H1 (cell line): Measurements from ENCODE around the gene TOR1B. TPM values are rescaled to one million over a fixed set of nuclear protein-coding genes. Genes with fewer than 3 reads are reported as not detected.
A peak's percentile ranks its signal among the peaks of the same experiment; 100 is the strongest.

ENCODE experiments used
- CTCF ChIA-PET: fragments of 300-600 bp; sonication (Branson Sonifier 250); formaldehyde crosslinking; loops from one replicate; lab custom pipeline; 2021; ENCODE audit not compliant: partially characterized antibody; lab: Charles Lee
- POLR2A ChIA-PET: fragments of 300-600 bp; sonication (Branson Sonifier 250); formaldehyde crosslinking; loops from one replicate; lab custom pipeline; 2021; ENCODE audit warnings: inconsistent platforms; ENCODE audit not compliant: partially characterized antibody; lab: Charles Lee
- DNase-seq, 2 experiments: peaks; one replicate each; pipeline versions ENCODE4 v3.0.0 to v3.0.0-alpha.2; 2010 to 2022; ENCODE audit warnings: low spot score in 2 of 2, low read depth in 1 of 2, mixed read lengths in 1 of 2
- FAIRE-seq: peaks from 2 replicates; lab custom pipeline; 2011; peaks lifted over from hg19 to GRCh38; lab: Jason Lieb, UNC
- H2AFZ ChIP-seq: 2 replicates; pipeline ENCODE4 v1.8.1; 2012; ENCODE audit warnings: low read length, inconsistent platforms
- H2AK5ac ChIP-seq: 2 replicates; pipeline ENCODE4 v1.6.1; 2013; ENCODE audit warnings: low read depth, low read length
- H2BK120ac ChIP-seq: replicated peaks from 2 replicates; pipeline ENCODE3; 2013; ENCODE audit warnings: low read depth, low read length, inconsistent platforms
- H2BK12ac ChIP-seq: 2 replicates; pipeline ENCODE4 v1.6.1; 2013; ENCODE audit warnings: low read depth, low read length
- H2BK15ac ChIP-seq: 2 replicates; pipeline ENCODE4 v1.6.1; 2013; ENCODE audit warnings: low read length
- H2BK20ac ChIP-seq: 2 replicates; pipeline ENCODE4 v1.6.1; 2013; ENCODE audit warnings: low read length
- H2BK5ac ChIP-seq: 2 replicates; pipeline ENCODE4 v1.6.1; 2013; ENCODE audit warnings: low read depth, low read length
- H3K14ac ChIP-seq: 2 replicates; pipeline ENCODE4 v1.6.1; 2013; ENCODE audit warnings: inconsistent platforms; ENCODE audit not compliant: insufficient read length
- H3K18ac ChIP-seq: 2 replicates; pipeline ENCODE4 v1.6.1; 2013; ENCODE audit warnings: low read length; ENCODE audit errors: extremely low read depth
- H3K23ac ChIP-seq: 2 replicates; pipeline ENCODE4 v1.6.1; 2013; ENCODE audit warnings: inconsistent platforms; ENCODE audit not compliant: insufficient read length
- H3K23me2 ChIP-seq: 2 replicates; pipeline ENCODE4 v1.6.1; 2013; ENCODE audit warnings: low read depth, low read length
- H3K27ac ChIP-seq: 2 replicates; pipeline ENCODE4 v1.6.1; 2011; ENCODE audit warnings: low read depth, low read length, inconsistent platforms
- H3K27me3 ChIP-seq, 4 experiments: replicated peaks in 1 of 4; 1 replicate in 1 of 4; 2 replicates in 3 of 4; pipeline versions ENCODE4 v1.6.1 to v1.8.1; 2011 to 2013; ENCODE audit warnings: low read length in 3 of 4, mild to moderate bottlenecking in 3 of 4, inconsistent platforms in 2 of 4, mixed read lengths in 2 of 4, moderate library complexity in 1 of 4; ENCODE audit not compliant: control insufficient read depth in 3 of 4, insufficient read depth in 3 of 4; ENCODE audit errors: extremely low read depth in 1 of 4
- H3K36me3 ChIP-seq, 4 experiments: 2 replicates each; pipeline versions ENCODE4 v1.6.1 to v1.8.1; 2011 to 2013; ENCODE audit warnings: mild to moderate bottlenecking in 4 of 4, low read length in 3 of 4, moderate library complexity in 2 of 4, control low read depth in 1 of 4, inconsistent platforms in 1 of 4; ENCODE audit not compliant: insufficient read depth in 4 of 4, control insufficient read depth in 2 of 4
- H3K4ac ChIP-seq: replicated peaks from 2 replicates; pipeline ENCODE3; 2013; ENCODE audit warnings: low read length, low read depth, mixed read lengths, inconsistent platforms; ENCODE audit not compliant: insufficient read length
- H3K4me1 ChIP-seq, 4 experiments: replicated peaks in 1 of 4; 1 replicate in 1 of 4; 2 replicates in 3 of 4; pipeline versions ENCODE4 v1.6.1 to v1.8.1; 2011 to 2013; ENCODE audit warnings: low read length in 3 of 4, inconsistent platforms in 2 of 4, mixed read lengths in 1 of 4; ENCODE audit not compliant: insufficient read depth in 4 of 4, control insufficient read depth in 3 of 4
- H3K4me2 ChIP-seq, 2 experiments: 2 replicates each; pipeline versions ENCODE4 v1.6.1 to v1.8.1; 2011 to 2013; ENCODE audit warnings: low read depth in 2 of 2, low read length in 2 of 2, control low read depth in 1 of 2, inconsistent platforms in 1 of 2, mild to moderate bottlenecking in 1 of 2; ENCODE audit not compliant: insufficient read depth in 1 of 2
- H3K4me3 ChIP-seq, 4 experiments: fragments of 200-600, 300-600 bp in 1 of 4; sonication (generic), shearing (Covaris generic), sonication (Bioruptor Twin) in 1 of 4; 2 replicates each; pipeline versions ENCODE4 v1.5.1 to v1.8.1; 2011 to 2016; ENCODE audit warnings: low read length in 4 of 4, low read depth in 3 of 4, control low read depth in 2 of 4, inconsistent platforms in 2 of 4, mild to moderate bottlenecking in 2 of 4, mixed read lengths in 1 of 4, moderate library complexity in 1 of 4; ENCODE audit not compliant: insufficient read depth in 2 of 4; ENCODE audit errors: extremely low read depth in 1 of 4
- H3K56ac ChIP-seq: replicated peaks from 2 replicates; pipeline ENCODE3; 2013; ENCODE audit warnings: low read depth, mild to moderate bottlenecking, mixed read lengths, low read length, inconsistent platforms; ENCODE audit not compliant: insufficient read length
- H3K79me1 ChIP-seq: 2 replicates; pipeline ENCODE4 v1.6.1; 2013; ENCODE audit warnings: low read depth, low read length, control low read depth
- H3K79me2 ChIP-seq, 2 experiments: 2 replicates each; pipeline versions ENCODE4 v1.6.1 to v1.8.1; 2012 to 2013; ENCODE audit warnings: low read length in 2 of 2, mild to moderate bottlenecking in 2 of 2, inconsistent platforms in 1 of 2; ENCODE audit not compliant: insufficient read depth in 2 of 2, control insufficient read depth in 1 of 2
- H3K9ac ChIP-seq, 4 experiments: replicated peaks in 1 of 4; 1 replicate in 1 of 4; 2 replicates in 3 of 4; pipeline versions ENCODE4 v1.6.1 to v1.8.1; 2011 to 2013; ENCODE audit warnings: low read depth in 3 of 4, low read length in 3 of 4, control low read depth in 2 of 4, mild to moderate bottlenecking in 2 of 4, moderate library complexity in 2 of 4, inconsistent platforms in 1 of 4; ENCODE audit errors: extremely low read depth in 1 of 4
- H3K9me3 ChIP-seq, 2 experiments: 2 replicates each; pipeline versions ENCODE4 v1.6.1 to v1.8.1; 2012 to 2013; ENCODE audit warnings: mild to moderate bottlenecking in 2 of 2, moderate library complexity in 2 of 2, control low read depth in 1 of 2, inconsistent platforms in 1 of 2, low read depth in 1 of 2, low read length in 1 of 2, mixed read lengths in 1 of 2; ENCODE audit not compliant: insufficient read depth in 2 of 2
- H4K20me1 ChIP-seq, 2 experiments: replicated peaks in 1 of 2; 2 replicates each; pipeline versions ENCODE3 to v1.8.1; 2011 to 2013; ENCODE audit warnings: inconsistent platforms in 2 of 2, low read length in 2 of 2, mild to moderate bottlenecking in 1 of 2; ENCODE audit not compliant: insufficient read depth in 2 of 2, control insufficient read depth in 1 of 2
- H4K5ac ChIP-seq: 2 replicates; pipeline ENCODE4 v1.6.1; 2013; ENCODE audit warnings: low read length, low read depth, mixed read lengths, inconsistent platforms; ENCODE audit not compliant: insufficient read length
- H4K8ac ChIP-seq: 2 replicates; pipeline ENCODE4 v1.8.0; 2013; ENCODE audit warnings: mild to moderate bottlenecking, moderate library complexity, low read length, inconsistent platforms; ENCODE audit not compliant: insufficient read depth; ENCODE audit errors: extremely low read depth
- H4K91ac ChIP-seq: replicated peaks from 2 replicates; pipeline ENCODE3; 2013; ENCODE audit warnings: low read length, mixed read lengths, inconsistent platforms; ENCODE audit not compliant: insufficient read length
- CEBPB ChIP-seq: IDR thresholded peaks from 2 replicates; pipeline ENCODE4 v1.6.1; 2012; ENCODE audit warnings: low read depth, low read length
- CREB1 ChIP-seq: IDR thresholded peaks from 2 replicates; pipeline ENCODE4 v1.6.1; 2012; ENCODE audit warnings: inconsistent platforms
- KDM1A ChIP-seq: fragments of 200-600, 300-600 bp; sonication (generic); IDR thresholded peaks from 2 replicates; pipeline ENCODE4 v1.7.1; 2016; ENCODE audit warnings: mild to moderate bottlenecking, low read length, borderline replicate concordance
- RAD21 ChIP-seq, 2 experiments: IDR thresholded peaks in 1 of 2; conservative IDR thresholded peaks in 1 of 2; 2 replicates each; pipeline ENCODE4 v1.6.1; 2011; ENCODE audit warnings: low read depth in 2 of 2, low read length in 2 of 2, improper control_type of control experiment in 1 of 2, inconsistent platforms in 1 of 2, mild to moderate bottlenecking in 1 of 2, moderate library complexity in 1 of 2
- SIN3A ChIP-seq, 2 experiments: IDR thresholded peaks in 1 of 2; conservative IDR thresholded peaks in 1 of 2; 2 replicates each; pipeline ENCODE4 v1.6.1; 2011 to 2012; ENCODE audit warnings: low read length in 2 of 2, improper control_type of control experiment in 1 of 2, low read depth in 1 of 2, mild to moderate bottlenecking in 1 of 2
- TBP ChIP-seq: IDR thresholded peaks from 2 replicates; pipeline ENCODE4 v1.6.1; 2011; ENCODE audit warnings: low read depth, low read length, improper control_type of control experiment
- TEAD4 ChIP-seq: IDR thresholded peaks from 2 replicates; pipeline ENCODE4 v1.6.1; 2012; ENCODE audit warnings: low read depth, low read length, inconsistent platforms, mixed read lengths
- WGBS, 2 experiments: shearing (Covaris generic) in 1 of 2; methylation state at CpG; one replicate each; pipeline versions ENCODE4 v1.1.6 to v1.1.7; 2013 to 2015; ENCODE audit warnings: low lambda C conversion rate in 2 of 2, mixed read lengths in 2 of 2, inconsistent platforms in 1 of 2, low coverage in 1 of 2, missing lambda C conversion rate in 1 of 2; ENCODE audit not compliant: insufficient replicate concordance in 2 of 2, insufficient coverage in 1 of 2, insufficient read length in 1 of 2; ENCODE audit errors: extremely low coverage in 1 of 2, missing lambda C conversion rate in 1 of 2; 5-methylcytosine and 5-hydroxymethylcytosine counted together
- polyA plus RNA-seq, 7 experiments: library from polyadenylated mRNA; depleted of rRNA in 3 of 7; stranded (reverse) in 5 of 7; unstranded in 2 of 7; fragments of >200 nt in 5 of 7; fragments of 200-250 nt in 2 of 7; gene quantifications; 1 replicate in 5 of 7; 2 replicates in 1 of 7; 4 replicates in 1 of 7; pipeline versions ENCODE4 v1.2.1 to v1.2.3, GENCODE V29; 2011 to 2013; ENCODE audit warnings: missing spikeins in 2 of 7, mixed read lengths in 2 of 7
- total RNA-seq: library from RNA; stranded (reverse); fragmentation: NEBNext Ultra II Directional; extraction: Animal tissue kit (Norgen Biotek cat#: 25700); gene quantifications from 2 replicates; pipeline ENCODE4 v1.2.1, GENCODE V29; 2021
- TF ChIP-seq, protein P1 (sequence below), 3 experiments: IDR thresholded peaks; 1 replicate in 2 of 3; 2 replicates in 1 of 3; pipeline versions ENCODE4 v1.5.1 to v1.6.1; 2011; ENCODE audit warnings: low read length in 3 of 3, mild to moderate bottlenecking in 3 of 3, inconsistent platforms in 2 of 3, low read depth in 1 of 3, moderate library complexity in 1 of 3; ENCODE audit not compliant: insufficient read depth in 1 of 3; ENCODE audit errors: control extremely low read depth in 1 of 3

Gene TOR1B
- total and polyA plus RNA-seq, 2 of the 8 experiments (the other 6 are each of a cell fraction or from before 2014, with no cell fraction given) = 11.4 to 17.4 TPM

DNA sequence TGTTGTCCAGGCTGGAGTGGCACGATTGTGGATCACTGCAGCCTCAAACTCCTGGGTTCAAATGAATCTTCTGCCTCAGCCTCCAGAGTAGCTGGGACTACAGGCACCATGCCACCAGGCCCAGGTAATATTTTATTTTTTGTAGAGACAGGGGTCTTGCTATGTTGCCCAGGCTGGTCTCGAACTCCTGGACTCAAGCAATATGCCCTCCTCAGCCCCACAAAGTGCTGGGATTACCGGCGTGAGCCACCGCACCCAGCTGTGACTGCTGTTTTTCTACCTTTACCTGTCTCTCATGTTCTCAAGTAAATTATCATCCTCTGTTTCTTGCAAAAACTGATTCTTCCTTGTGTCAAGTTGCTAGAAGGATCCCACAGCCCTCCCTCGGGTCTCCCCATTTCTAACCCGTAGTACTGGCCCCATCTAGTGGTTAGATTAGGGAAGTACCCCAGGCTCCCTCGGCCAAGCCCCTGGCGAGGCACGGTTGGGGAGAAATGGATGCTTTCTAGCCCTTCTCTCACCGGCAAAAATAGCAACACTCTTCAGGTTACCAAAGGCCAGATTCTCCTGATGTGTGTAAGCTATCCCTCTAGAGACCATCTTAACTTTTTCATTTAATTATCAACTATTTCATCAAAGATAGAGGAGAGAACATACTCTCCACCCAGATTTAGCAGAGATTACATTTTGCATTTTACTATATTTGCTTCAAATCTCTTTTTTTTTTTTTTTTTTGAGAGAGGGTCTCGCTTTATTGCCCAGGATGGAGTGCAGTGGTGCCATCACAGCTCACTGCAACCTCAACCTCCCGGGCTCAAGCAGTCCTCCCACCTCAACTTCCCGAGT lies 19.2 kb upstream of the TOR1B start:
- TF ChIP-seq CEBPB (peak; percentile 15; the same call in 1 of the 2 replicates), CREB1 (no peak), TBP (0 out of 2 replicates have a peak, but pooled peaks have one; percentile 15), RAD21 (IDR thresholded peaks at IDR 0.05 in 1 of 2, conservative IDR thresholded peaks at IDR 0.05 in 1 of 2; ENCODE audit: low read depth in 2 of 2, low read length in 2 of 2) (peak; percentile 98), TEAD4 (no peak), SIN3A (conservative IDR thresholded peaks at IDR 0.05 in 1 of 2, IDR thresholded peaks at IDR 0.05 in 1 of 2; ENCODE audit: low read depth in 1 of 2, low read length in 2 of 2) (0 out of 4 replicates have a peak, but pooled peaks of 1 of the 2 experiments have one; percentile 54), KDM1A (peak; percentile 79; the same call in 1 of the 2 replicates)
- TF ChIP-seq, protein P1, sequence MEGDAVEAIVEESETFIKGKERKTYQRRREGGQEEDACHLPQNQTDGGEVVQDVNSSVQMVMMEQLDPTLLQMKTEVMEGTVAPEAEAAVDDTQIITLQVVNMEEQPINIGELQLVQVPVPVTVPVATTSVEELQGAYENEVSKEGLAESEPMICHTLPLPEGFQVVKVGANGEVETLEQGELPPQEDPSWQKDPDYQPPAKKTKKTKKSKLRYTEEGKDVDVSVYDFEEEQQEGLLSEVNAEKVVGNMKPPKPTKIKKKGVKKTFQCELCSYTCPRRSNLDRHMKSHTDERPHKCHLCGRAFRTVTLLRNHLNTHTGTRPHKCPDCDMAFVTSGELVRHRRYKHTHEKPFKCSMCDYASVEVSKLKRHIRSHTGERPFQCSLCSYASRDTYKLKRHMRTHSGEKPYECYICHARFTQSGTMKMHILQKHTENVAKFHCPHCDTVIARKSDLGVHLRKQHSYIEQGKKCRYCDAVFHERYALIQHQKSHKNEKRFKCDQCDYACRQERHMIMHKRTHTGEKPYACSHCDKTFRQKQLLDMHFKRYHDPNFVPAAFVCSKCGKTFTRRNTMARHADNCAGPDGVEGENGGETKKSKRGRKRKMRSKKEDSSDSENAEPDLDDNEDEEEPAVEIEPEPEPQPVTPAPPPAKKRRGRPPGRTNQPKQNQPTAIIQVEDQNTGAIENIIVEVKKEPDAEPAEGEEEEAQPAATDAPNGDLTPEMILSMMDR (IDR thresholded peaks at IDR 0.05; ENCODE audit: control extremely low read depth in 1 of 3, insufficient read depth in 1 of 3, low read depth in 1 of 3, low read length in 3 of 3) = peak; percentile 82 to 93 (median 89)
- CTCF ChIA-PET = interaction anchor here (0.7 to 12.8 kb wide), 34 partner anchors 8 to 645 kb away, joined by 3 to 250 read pairs (median 5); partner anchors contain the start of genes C9orf50 and PRRX2
- Histone ChIP-seq H2AFZ (no peak overlapping the region), H4K5ac (no peak overlapping the region), H3K18ac (no peak overlapping the region), H3K14ac (no peak overlapping the region), H4K8ac (no peak overlapping the region), H3K27me3 (no peaks in the 10 kb centered on the region), H3K23ac (no peak overlapping the region), H3K4me3 (no peak overlapping the region), H3K79me2 (no peaks in the 10 kb centered on the region), H2AK5ac (no peak overlapping the region), H3K4ac (no peak overlapping the region), H3K4me2 (no peak overlapping the region), H2BK20ac (no peak overlapping the region), H3K4me1 (no peaks in the 10 kb centered on the region), H3K56ac (no peak overlapping the region), H4K91ac (no peak overlapping the region), H3K9ac (no peak overlapping the region), H3K36me3 (no peaks in the 10 kb centered on the region), H2BK120ac (no peak overlapping the region), H3K9me3 (no peaks in the 10 kb centered on the region), H3K27ac (no peak overlapping the region), H3K79me1 (no peaks in the 10 kb centered on the region), H2BK5ac (no peak overlapping the region), H4K20me1 (no peaks in the 10 kb centered on the region), H2BK15ac (no peak overlapping the region), H3K23me2 (no peaks in the 10 kb centered on the region), H2BK12ac (0 out of 2 replicates have a peak overlapping the region, but pooled peaks have one; percentile 27)
- DNase-seq = peak; percentile 44 to 92
- 34% methylated on average over 13 of the region's 14 CpGs; no CpG with 5 or more reads in 1 of the 2 experiments for WGBS, 2 experiments
- peak; percentile 79 for FAIRE-seq
- POLR2A ChIA-PET = interaction anchor here (1.3 kb wide), 1 partner anchor 57 kb away, joined by 3 read pairs; no protein-coding TSS in a partner anchor
